GM12892 (cell line): ENCODE data around the gene CREBZF.

Experiments
- POLR2A ChIP-seq: IDR thresholded peaks from 2 replicates; pipeline ENCODE4 v1.6.1; 2011; ENCODE audit warnings: low read depth, low read length, control low read depth
- POLR2AphosphoS5 ChIP-seq: IDR thresholded peaks from 2 replicates; pipeline ENCODE4 v1.6.1; 2011; ENCODE audit warnings: low read depth, low read length, control low read depth
- TAF1 ChIP-seq: IDR thresholded peaks from 2 replicates; pipeline ENCODE4 v1.6.1; 2011; ENCODE audit warnings: low read depth, mild to moderate bottlenecking, control low read depth, low read length, borderline replicate concordance

GRCh38 chr11:85661972-85662664, 2.8 kb downstream of the CREBZF start:
- no peak for TF ChIP-seq POLR2A
- TF ChIP-seq TAF1: no peak
- TF ChIP-seq POLR2AphosphoS5: no peak
